NCI-H82 treated with DMSO at 0.1 percent for 48 hours (cell line): ENCODE data around the gene WNK1.
A peak's percentile ranks its signal among the peaks of the same experiment; 100 is the strongest.
"Not testable (repeated sequence)": the region's sequence is repeated elsewhere in the genome, so short reads cannot be mapped to it uniquely, and the experiment has no call there.

Experiments
- DNase-seq: peaks from one replicate; lab custom pipeline; 2025; ENCODE audit not compliant: unreplicated experiment; lab: John Stamatoyannopoulos, UW

Gene WNK1

DNA sequence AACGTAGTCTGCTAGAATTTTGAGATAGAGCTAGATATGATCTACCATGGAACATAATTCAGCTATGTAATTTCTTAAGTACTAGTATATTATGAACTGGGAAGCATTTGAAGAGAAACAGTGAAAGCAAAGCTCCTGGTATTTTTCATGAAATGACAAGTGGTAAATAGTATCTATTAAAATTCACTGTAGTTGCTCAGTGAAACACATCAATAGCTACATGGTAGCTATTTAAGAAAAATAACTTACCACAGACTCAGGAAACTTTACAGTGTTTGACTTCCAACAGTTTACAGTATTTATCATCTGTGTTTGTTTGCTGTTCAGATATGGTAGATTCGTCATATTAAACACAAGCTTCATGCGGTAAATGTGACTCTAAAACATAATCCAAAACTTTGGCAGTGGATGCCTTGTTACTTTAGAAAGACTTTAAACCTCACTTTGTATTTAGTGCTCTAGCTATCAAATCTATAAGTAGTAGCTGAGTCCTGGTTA, 25.2 kb downstream of the WNK1 start:
- DNase-seq = no peak

DNA sequence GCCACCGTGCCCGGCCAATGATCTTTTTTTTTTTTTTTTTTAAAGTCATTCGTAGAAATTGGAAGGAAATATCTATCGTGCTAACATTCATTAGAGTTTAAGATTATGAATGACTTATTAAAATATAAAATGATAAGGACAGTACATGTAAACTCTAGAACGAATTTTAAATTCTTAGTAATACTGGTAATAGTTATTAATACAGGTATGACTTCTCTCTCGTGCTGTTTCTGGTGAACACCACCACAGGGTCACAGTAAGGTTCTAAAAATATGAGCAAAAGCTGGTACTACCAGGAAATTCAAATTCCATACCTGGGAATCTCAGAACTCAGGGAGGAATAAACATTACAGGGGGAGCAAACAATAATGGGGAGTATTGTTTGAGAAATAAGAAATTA, 26.2 kb downstream of the WNK1 start:
- no peak for DNase-seq

DNA sequence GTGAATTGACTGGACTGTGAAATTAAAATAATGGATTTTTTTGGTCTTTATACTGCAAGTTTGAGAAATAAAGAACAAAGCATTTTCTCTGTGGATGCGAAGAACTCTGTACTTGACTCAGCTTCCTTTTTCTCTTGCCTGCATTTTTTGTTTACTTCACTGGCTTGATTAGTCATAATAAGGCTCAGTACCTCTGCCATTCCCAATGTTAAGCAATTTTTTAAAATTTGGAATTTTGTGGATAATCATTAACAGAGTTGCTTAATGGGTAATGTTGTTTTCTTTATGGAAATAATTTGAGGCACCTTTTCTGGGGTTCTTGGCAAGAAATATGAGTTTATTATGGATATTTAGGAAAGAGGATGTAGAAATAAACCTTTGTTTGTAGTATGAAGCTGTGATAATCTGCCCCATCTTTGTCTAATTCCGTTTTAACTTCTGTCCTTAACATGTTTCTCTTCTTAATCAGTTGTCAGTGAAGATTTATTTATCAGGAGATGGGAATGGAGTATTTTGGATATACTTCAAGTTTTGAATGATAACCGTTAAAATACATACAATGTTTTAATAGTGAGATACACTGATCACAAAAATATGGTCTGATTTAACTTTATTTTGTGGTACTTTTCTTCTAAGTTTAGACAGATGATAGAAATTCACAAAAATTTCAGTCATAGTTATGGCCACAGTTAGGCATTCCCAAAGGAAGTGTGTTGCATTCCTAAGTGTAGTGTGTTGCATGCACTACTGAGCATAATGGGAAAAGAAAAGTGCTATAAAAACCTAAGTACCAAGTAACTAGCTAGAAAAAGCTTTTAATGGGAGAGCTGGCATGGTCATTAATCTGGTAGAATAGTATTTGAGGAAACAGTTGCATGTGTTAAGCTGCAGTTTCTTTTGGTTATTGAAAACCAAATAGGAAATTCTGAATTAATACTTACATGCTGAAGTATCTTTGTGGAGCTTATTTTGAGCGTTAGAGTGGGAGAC, 27.7 kb downstream of the WNK1 start:
- peak; percentile 68 for DNase-seq

DNA sequence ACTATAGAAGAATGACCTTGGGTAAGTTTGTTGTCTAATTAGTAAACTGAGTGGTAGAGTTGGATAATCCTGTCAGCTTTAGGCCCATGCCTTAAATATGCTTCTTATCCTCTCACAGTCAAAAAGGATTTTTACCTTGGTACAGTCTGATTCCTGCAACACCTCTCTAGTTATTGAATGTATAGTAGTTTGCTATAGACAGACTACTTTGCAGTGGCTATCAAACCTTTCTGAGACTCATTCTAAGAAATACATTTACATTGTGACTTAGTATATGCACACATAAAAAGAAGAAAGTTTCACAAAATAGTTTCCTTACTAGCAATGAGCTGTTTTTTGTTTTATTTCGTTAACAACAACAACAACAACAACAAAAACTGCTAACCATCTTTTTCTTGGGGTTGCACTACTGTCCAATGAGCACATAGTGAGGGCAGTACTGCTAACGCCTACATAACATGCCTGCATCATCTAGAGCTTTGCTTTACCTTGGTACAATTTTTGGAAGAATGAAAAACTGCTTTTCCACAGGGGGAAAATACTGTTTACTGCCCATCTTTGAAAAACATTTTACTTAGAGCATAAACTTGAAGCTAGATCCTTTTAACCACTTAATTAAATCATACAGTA, 28.5 kb downstream of the WNK1 start:
- DNase-seq = peak; percentile 68

DNA sequence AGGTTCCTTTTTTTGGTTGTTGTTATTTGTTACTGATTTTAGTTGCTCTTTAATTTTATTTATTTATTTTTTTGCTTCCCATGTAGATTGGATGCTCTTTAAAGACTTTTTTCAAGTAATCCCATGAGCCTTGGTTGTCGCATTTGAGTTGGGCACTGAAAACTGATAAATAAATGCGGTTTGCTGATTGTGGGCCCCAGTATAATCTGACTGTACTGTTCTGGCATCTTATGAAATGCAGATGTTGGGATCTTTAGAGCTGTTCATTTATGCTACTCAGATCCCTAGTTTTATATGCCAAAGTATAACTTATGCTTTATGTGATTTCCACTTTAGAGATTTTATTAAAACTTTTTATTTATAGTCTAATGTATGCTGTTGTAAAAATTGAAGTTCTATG, 33.3 kb downstream of the WNK1 start:
- DNase-seq = no peak

DNA sequence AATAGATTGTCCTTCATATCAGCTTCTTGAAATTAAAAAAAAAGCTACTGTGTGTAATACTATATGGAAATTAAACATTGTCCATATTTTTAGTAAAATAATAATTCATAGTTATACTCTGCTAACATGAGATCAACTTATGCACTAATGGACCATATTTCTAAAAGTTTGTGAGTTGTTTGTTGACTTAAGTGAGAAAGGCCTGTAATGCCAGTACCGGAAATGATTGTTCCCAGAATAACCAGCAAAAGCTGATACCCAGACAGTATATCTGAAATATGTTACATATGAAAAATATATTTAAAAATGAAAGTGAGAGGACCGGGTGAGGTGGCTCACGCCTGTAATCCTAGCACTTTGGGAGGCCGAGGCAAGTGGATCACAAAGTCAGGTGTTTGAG, 35.9 kb downstream of the WNK1 start:
- DNase-seq = no peak

DNA sequence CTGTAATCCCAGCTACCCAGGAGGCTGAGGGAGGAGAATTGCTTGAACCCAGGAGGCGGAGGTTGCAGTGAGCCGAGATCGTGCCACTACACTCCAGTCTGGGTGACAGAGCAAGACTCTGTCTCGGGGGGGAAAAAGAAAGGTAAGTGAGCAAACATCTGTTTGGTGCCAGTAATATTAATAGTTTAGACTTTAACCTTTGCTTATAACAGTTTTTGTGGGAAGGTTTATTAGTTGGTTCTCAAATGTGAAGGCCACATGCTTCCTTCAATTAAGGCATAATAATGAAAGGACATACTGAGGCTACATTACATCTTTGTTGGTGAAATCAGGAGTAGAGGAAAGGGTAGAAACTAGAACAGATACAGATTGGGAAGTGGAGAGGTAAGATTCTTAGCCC, 36.4 kb downstream of the WNK1 start:
- DNase-seq = not testable (repeated sequence)

DNA sequence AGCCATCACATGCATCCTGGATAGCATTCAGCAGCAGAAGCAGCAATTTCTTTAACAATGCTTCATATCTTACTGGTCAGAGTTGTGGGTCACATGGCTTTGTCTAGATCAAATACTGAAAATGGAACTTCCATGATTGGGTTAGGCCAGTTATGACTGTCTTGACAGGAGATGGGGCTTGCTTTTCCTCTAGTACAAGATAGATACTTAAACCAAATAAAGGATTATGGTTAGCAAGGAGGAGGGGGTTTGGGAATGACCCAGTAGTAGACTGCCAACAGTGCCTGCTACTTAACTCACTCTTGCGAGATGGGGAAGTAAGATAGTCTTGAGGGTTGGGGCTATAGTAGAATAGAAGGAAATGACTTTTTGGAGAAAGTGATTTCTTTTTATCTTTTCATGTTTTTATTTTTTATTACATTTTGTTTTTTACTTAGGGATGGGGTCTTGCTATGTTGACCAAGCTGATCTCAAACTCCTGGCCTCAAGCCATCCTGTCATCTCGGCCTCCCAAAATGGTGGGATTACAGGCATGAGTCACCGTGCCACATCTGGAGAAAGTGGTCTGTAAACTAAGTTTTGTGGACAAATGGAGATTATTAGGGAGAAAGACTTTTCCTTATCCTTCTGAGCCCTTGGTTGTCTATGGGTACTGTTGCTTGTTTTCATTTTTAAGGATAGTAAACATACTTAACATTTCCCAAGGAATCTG, 37.6 kb downstream of the WNK1 start:
- DNase-seq = no peak

DNA sequence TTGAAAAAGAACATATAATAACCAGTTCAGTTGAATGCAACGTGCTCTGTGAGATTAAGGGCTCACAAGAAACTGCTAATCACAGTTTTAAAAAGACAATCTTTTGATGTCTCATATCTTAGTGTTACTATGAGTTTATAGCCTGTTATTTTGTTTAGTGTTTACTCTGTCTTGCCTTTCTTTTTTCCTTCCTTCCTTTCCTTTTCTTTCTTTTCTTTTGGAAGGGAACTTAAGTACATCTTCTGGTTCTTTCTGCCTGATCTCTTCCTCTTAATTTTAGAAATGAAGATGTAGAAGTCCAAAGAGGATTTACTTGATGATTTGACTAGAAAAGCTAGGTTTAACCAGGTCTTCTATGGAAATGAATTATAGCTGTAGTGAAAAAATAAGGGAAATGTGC, 38.2 kb downstream of the WNK1 start:
- DNase-seq = no peak

DNA sequence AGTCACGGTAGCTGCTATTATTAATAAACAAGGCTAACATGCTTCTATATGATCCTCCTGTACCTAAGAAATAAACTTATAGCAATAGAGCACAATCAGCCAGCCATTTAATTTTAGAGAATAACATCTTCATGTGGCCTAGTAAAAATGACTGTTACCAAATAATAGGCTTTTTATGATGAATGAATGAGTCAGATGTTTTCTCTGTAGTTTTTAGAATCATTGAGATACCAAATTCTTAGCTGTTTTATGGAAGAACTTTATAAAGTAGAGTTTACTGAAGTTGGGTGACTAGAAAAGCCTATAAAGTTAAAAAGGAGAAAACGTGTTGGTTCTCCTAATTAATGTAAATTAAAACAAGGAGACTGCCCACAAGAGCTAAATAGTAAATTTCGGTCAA, 40.7 kb downstream of the WNK1 start:
- DNase-seq = no peak

DNA sequence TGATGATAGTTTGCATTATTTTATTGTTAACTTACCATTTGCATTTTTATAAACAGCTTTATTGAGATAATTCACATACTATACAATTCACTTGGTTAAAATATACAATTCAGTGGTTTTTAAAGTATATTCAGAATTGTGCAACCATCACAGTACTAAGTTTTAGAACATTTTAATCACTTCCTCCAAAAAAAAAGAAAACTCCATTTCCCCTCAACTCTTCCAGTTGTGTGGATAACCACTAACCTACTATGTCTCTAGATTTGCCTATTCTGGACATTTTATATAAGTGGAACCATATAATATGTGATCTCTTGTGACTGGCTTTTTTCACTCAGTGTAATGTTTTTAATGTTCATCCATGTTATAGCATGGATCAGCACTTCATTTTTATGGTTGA, 41.3 kb downstream of the WNK1 start:
- no peak for DNase-seq

DNA sequence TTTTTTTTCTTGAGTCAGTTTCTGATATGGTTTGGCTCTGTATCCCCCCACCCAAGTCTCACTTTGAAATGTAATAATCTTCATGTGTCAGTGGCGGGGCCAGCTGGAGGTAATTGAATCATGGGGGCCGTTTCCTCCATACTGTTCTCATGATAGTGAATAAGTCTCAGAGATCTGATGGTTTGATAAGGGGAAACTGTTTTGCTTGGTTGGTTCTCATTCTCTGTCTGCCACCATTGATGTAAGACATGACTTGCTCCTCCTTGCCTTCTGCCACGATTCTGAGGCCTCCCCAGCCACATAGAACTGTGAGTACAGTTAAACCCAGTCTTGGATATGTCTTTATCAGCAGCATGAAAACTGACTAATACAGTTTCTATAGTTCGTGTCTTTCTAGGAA, 42.9 kb downstream of the WNK1 start:
- DNase-seq = no peak

DNA sequence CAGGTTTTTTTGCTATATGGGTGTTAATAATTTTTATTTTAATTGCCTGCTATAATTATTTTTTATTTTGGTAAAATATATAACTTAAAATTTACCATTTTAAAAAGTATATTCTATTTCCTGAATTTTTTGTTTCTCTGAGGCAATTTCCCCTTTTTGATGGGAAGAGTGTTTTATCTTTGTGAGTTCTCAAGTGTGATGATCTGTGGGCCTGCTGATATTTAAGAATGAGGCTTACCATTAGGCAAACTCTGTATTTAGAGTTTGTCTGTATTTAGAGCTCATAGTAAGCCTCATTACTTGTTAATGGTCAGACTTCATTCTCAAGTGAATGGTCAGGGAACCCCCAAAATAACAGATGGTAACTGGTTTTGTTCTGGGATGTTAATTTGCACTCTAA, 48.0 kb downstream of the WNK1 start:
- DNase-seq = no peak

DNA sequence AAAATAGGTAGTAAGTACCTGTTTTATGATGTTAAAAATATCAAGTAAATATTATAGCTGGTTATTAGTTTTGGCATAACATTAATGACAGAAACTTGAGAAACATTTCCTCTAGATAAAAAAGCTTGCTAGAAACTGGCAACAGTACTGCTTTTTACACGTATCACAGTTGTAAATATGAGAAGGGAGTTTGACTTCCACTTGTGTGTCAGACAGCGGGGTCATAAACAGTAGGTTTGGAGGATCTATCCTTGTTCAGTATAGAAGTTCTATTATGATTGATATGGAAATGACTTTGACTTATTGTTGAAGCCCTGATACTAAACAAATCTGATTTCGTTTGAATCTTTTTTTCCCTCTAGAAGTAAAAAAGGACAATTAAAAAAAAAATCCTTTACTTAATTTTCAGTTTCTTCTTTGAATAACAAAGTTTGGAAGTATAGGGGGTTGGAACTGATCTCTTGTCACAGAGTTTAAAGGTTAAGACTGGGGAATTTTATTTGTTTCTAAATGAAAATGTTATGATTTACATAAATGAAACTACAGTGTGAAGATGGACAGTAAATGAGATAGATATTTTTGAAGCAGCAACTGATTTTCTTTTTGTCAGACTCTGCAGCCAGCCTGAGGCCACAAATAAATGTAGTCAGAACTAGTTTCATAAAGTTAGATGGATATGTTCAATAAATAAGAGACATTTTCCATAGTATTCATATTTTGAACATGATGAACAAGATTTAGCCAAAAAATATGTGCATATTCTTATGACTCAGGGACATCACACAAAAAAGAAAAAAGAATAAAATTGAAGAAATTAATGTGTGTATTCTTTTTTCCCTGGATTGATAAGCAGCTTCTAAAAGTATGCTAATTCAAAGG, 50.1 kb downstream of the WNK1 start:
- DNase-seq = no peak

DNA sequence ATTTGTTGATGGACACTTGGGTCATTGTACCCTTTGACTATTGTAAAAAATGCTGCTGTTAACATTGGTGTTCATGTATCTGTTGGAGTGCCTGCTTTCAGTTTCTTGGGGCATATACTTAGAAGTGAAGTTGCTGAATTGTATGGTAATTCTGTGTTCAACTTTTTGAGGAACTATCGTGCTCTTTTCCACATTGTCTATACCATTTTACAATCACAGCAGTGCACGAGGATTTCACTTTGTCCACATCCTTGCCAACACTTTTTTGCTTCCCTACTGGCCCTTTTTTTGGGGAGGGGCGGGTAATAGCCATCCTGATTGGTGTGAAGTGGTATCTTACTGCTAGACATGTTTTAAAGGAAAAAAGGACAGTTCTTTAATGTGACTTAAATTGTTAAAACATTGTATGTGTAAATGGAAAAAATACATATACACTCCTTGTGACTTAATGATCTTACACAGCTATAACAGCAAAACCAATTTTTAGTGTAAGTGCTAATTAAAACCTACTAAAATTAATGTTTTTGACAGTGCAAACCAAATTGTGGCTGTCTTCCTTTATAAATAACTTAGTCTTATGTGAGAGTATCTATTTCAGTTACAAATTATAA, 52.7 kb downstream of the WNK1 start:
- DNase-seq = no peak

DNA sequence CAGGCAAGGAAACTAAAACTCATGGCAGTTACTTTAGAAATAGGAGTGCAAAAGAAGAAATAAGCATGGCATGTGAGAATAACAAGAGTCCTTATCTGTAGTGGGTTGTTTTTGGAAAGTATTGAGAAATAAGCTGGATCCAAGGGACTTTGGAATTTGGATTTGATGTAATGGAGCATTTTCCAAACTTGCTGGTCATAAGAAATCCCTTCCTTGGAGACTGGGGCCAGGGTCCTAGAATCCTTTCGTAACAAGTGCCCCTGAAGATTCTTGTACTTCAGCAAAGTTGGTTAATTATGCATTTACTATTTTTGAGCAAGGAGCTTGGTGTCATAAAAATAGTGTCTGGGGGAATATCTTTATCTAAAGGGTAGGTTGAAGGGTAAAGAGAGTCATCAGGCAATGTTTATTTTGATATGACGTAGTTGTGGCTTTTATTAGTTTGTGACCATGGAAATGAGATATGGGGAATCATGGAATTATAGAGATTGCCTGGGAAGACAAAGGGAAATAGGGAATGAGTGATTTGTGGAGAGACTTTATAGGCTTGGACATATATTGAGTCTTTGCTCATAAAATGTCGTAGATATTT, 53.9 kb downstream of the WNK1 start:
- no peak for DNase-seq

DNA sequence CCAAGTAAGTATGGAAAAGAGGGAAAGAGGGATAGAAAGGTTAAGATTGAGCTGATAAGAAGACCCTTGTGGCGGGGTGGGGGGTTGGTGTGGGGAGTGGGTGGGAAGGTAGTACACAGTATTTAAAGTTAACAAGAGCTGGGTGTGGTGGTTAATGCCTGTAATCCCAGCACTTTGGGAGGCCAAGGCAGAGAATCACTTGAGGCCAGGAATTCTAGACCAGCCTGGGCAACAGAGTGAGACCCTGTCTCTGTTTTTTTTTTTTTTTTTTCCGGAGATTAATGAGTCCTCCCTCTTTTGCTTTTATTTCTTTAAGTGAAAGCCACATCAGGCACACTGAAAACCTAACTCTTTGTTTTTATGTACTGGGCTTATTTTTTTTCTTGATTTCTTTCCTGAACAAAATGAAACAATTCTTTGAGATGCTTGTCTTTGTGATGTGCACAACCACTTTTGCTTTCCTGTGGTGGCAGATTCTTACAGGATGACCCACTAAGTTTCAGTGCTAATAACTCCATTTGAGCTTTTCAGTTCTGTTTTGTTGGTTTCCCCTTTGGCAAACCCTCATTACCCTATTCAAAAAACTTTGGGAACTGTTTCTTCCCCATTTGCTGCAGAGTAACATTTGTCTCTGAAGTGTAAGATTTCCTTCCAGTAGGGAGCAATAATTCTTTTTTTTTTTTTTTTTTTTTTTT, 54.8 kb downstream of the WNK1 start:
- DNase-seq = no peak

DNA sequence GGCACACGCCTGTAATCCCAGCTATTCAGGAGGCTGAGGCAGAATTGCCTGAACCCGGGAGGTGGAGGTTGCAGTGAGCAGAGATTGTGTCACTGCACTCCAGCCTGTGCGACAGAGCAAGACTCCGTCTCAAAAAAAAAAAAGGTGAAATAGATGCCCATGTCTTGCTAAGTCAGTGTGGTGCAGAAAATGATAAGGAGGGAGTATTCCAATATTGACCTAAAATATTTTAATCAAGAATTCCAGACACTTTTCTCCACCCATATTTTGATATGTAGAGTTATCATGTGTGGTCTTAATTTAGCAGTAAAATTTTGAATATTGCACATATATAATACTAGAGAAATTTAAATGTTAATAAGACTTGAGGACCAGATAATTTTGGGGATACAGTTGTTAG, 57.7 kb downstream of the WNK1 start:
- DNase-seq = no peak

DNA sequence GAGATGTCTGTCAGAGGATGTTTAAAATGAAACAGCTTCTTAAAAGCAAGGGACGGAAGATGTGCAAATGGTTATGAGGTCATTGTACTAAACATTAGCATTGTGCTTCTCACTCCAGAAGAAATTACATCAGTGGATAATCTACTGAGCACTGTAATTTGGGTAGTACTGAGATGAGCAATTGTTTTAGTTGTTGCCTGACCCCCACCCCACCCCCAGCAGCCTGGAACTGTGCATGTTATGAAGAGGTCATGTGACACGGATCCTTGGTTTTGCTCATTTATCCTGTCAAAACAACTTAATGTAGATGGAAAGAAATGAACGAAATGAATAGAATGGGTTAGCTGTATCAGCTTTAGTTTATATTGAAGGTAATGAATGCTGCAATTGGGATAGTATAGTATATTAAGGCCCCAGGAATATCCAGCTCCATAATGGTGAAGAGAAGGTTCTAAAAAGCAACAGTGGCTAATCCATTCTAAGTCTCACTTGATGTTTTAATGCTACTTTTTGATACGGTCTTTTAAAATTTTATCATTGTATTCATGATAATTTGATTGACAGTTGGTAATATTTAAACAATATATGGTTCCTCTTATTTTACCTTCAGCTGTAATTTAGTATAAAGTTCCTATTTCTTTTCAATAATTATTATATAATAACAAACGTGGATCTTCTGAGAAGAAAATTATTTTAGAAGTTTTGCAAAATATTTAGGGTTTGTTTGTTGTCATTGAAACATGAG, 58.5 kb downstream of the WNK1 start:
- DNase-seq = no peak
